HEK293T (cell line): ENCODE data around the gene GALNT14.

Experiments
- ARNT ChIP-seq: fragments of 450-650 bp; IDR thresholded peaks from 2 replicates; pipeline ENCODE4 v1.6.1; 2017; ENCODE audit warnings: mild to moderate bottlenecking
- ELF4 ChIP-seq: fragments of 450-650 bp; IDR thresholded peaks from 2 replicates; pipeline ENCODE4 v1.6.1; 2017; ENCODE audit warnings: antibody characterized with exemption
- FOXA1 ChIP-seq: fragments of 450-650 bp; IDR thresholded peaks from 2 replicates; pipeline ENCODE4 v1.6.1; 2016; ENCODE audit warnings: mild to moderate bottlenecking
- FOXK2 ChIP-seq: fragments of 450-650 bp; IDR thresholded peaks from 2 replicates; pipeline ENCODE4 v1.6.1; 2016; ENCODE audit warnings: mild to moderate bottlenecking
- FOXM1 ChIP-seq: fragments of 450-650 bp; IDR thresholded peaks from 2 replicates; pipeline ENCODE4 v1.6.1; 2017; ENCODE audit warnings: mild to moderate bottlenecking, borderline replicate concordance
- HDGF ChIP-seq: fragments of 450-650 bp; IDR thresholded peaks from 2 replicates; pipeline ENCODE4 v1.6.1; 2017; ENCODE audit warnings: antibody characterized with exemption, borderline replicate concordance
- LEF1 ChIP-seq: fragments of 450-650 bp; IDR thresholded peaks from 2 replicates; pipeline ENCODE4 v1.6.1; 2017; ENCODE audit warnings: mild to moderate bottlenecking, borderline replicate concordance
- SP1 ChIP-seq: fragments of 450-650 bp; IDR thresholded peaks from 2 replicates; pipeline ENCODE4 v1.6.1; 2017
- SUZ12 ChIP-seq: fragments of 450-650 bp; IDR thresholded peaks from 2 replicates; pipeline ENCODE4 v1.6.1; 2016; ENCODE audit warnings: mild to moderate bottlenecking
- TARDBP ChIP-seq: fragments of 450-650 bp; IDR thresholded peaks from 2 replicates; pipeline ENCODE4 v1.6.1; 2016
- ZNF384 ChIP-seq: fragments of 450-650 bp; IDR thresholded peaks from 2 replicates; pipeline ENCODE4 v1.6.1; 2016
- TF ChIP-seq, protein P1 (sequence below): fragments of 450-650 bp; IDR thresholded peaks from 2 replicates; pipeline ENCODE4 v1.6.1; 2016

DNA sequence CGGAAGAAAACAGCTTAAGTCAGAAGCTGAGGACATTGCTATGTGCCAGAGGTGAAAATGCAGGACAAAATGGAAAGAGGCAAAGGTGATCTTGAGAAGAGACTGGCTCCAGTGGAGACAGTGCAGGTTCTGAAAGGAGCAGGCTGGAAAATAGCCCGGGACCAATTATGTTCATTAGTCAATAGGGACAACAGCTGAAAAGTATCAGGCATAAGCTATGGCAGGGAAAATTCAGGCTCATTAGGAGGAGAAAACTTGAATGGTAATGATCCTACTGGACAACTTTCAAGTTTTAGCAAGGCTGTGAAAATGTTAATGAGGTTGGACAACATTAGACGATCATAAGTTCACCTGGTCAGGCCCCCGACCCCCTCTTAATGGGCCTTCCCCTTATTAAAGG, 60.2 kb downstream of the GALNT14 start:
- TF ChIP-seq ELF4: no peak
- TF ChIP-seq TARDBP: no peak
- TF ChIP-seq ARNT: no peak
- no peak for TF ChIP-seq FOXK2
- no peak for TF ChIP-seq HDGF
- no peak for TF ChIP-seq FOXA1
- no peak for TF ChIP-seq FOXM1
- no peak for TF ChIP-seq ZNF384
- TF ChIP-seq, protein P1, sequence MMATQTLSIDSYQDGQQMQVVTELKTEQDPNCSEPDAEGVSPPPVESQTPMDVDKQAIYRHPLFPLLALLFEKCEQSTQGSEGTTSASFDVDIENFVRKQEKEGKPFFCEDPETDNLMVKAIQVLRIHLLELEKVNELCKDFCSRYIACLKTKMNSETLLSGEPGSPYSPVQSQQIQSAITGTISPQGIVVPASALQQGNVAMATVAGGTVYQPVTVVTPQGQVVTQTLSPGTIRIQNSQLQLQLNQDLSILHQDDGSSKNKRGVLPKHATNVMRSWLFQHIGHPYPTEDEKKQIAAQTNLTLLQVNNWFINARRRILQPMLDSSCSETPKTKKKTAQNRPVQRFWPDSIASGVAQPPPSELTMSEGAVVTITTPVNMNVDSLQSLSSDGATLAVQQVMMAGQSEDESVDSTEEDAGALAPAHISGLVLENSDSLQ: no peak
- no peak for TF ChIP-seq SUZ12
- no peak for TF ChIP-seq LEF1
- TF ChIP-seq SP1: no peak
